IMR-90 (cell line): Measurements from ENCODE around the gene PDZD2. TPM values are rescaled to one million over a fixed set of nuclear protein-coding genes. Genes with fewer than 3 reads are reported as not detected.
A peak's percentile ranks its signal among the peaks of the same experiment; 100 is the strongest.

Experiments used
- ATAC-seq: fragments of 200-7000 bp; cut with Tn5 transposase; 2 replicates; pipeline ENCODE4 v1.9.1; 2020; ENCODE audit warnings: low read depth, mild to moderate bottlenecking, moderate library complexity
- BruUV-seq: library from RNA; stranded (reverse); fragments of 400-500 nt; replicated peaks from 2 replicates; lab custom pipeline; 2021; lab: Mats Ljungman, UMichigan
- CTCF ChIA-PET: fragments of 300-600 bp; formaldehyde crosslinking; extraction: SDS; loops from one replicate; lab custom pipeline; 2021; ENCODE audit warnings: antibody characterized with exemption; lab: Yijun Ruan, JAX
- POLR2A ChIA-PET: fragments of 300-600 bp; sonication (Branson Sonifier 250); formaldehyde crosslinking; loops from one replicate; lab custom pipeline; 2022; ENCODE audit warnings: antibody characterized with exemption; ENCODE audit not compliant: unreplicated experiment; lab: Charles Lee
- DNase-seq: peaks from one replicate; pipeline ENCODE4 v3.0.0; 2013
- H2AFZ ChIP-seq: replicated peaks from 2 replicates; pipeline ENCODE3; 2013; ENCODE audit warnings: low read length, mild to moderate bottlenecking; ENCODE audit not compliant: poor library complexity
- H2AK5ac ChIP-seq: 2 replicates; pipeline ENCODE4 v1.6.1; 2013; ENCODE audit warnings: low read depth, low read length, inconsistent platforms
- H2AK9ac ChIP-seq: replicated peaks from 2 replicates; pipeline ENCODE3; 2013; ENCODE audit warnings: mild to moderate bottlenecking, low read depth, low read length, moderate library complexity; ENCODE audit not compliant: poor library complexity
- H2BK120ac ChIP-seq: 2 replicates; pipeline ENCODE4 v1.6.1; 2013; ENCODE audit warnings: low read depth, low read length, inconsistent platforms
- H2BK15ac ChIP-seq: 3 replicates; pipeline ENCODE4 v1.6.1; 2013; ENCODE audit warnings: low read depth, low read length, inconsistent platforms
- H2BK20ac ChIP-seq: 2 replicates; pipeline ENCODE4 v1.6.1; 2013; ENCODE audit warnings: low read depth, mild to moderate bottlenecking, inconsistent platforms, low read length, moderate library complexity
- H2BK5ac ChIP-seq: 2 replicates; pipeline ENCODE4 v1.6.1; 2013; ENCODE audit warnings: mild to moderate bottlenecking, low read depth, low read length, inconsistent platforms; ENCODE audit not compliant: poor library complexity, severe bottlenecking
- H3K14ac ChIP-seq: replicated peaks from 2 replicates; pipeline ENCODE4 v1.6.1; 2013; ENCODE audit warnings: low read depth, low read length, inconsistent platforms
- H3K18ac ChIP-seq: 2 replicates; pipeline ENCODE4 v1.6.1; 2013; ENCODE audit warnings: low read depth, low read length, control low read depth
- H3K23ac ChIP-seq: 2 replicates; pipeline ENCODE4 v1.6.1; 2013; ENCODE audit warnings: low read depth, low read length, inconsistent platforms
- H3K27ac ChIP-seq: 2 replicates; pipeline ENCODE4 v1.5.1; 2013; ENCODE audit warnings: mild to moderate bottlenecking, control low read depth, low read length; ENCODE audit not compliant: insufficient read depth
- H3K27me3 ChIP-seq: 2 replicates; pipeline ENCODE4 v1.6.1; 2013; ENCODE audit warnings: low read length; ENCODE audit not compliant: control insufficient read depth, insufficient read depth
- H3K36me3 ChIP-seq: 2 replicates; pipeline ENCODE4 v1.6.1; 2013; ENCODE audit warnings: low read length, mixed read lengths; ENCODE audit not compliant: control insufficient read depth, insufficient read depth
- H3K4ac ChIP-seq: 2 replicates; pipeline ENCODE4 v1.6.1; 2013; ENCODE audit warnings: low read depth, low read length, inconsistent platforms
- H3K4me1 ChIP-seq: 2 replicates; pipeline ENCODE4 v1.6.1; 2013; ENCODE audit warnings: low read length, mixed read lengths; ENCODE audit not compliant: control insufficient read depth, insufficient read depth
- H3K4me2 ChIP-seq: 2 replicates; pipeline ENCODE4 v1.6.1; 2013; ENCODE audit warnings: low read depth, mild to moderate bottlenecking, control low read depth, low read length, moderate library complexity
- H3K4me3 ChIP-seq: 2 replicates; pipeline ENCODE4 v1.5.1; 2013; ENCODE audit warnings: low read depth, mild to moderate bottlenecking, control low read depth, low read length, moderate library complexity; ENCODE audit not compliant: insufficient read depth
- H3K56ac ChIP-seq: 2 replicates; pipeline ENCODE4 v1.6.1; 2013; ENCODE audit warnings: low read length, inconsistent platforms; ENCODE audit not compliant: insufficient read depth; ENCODE audit errors: extremely low read depth
- H3K79me1 ChIP-seq, 2 experiments: 2 replicates each; pipeline ENCODE4 v1.6.1; 2013; ENCODE audit warnings: low read length in 2 of 2, inconsistent platforms in 1 of 2, low read depth in 1 of 2
- H3K9ac ChIP-seq: 2 replicates; pipeline ENCODE4 v1.6.1; 2013; ENCODE audit warnings: low read depth, low read length, control low read depth
- H3K9me1 ChIP-seq: 2 replicates; pipeline ENCODE4 v1.6.1; 2013; ENCODE audit warnings: low read length, inconsistent platforms; ENCODE audit not compliant: insufficient read depth
- H3K9me3 ChIP-seq: 2 replicates; pipeline ENCODE4 v1.6.1; 2013; ENCODE audit warnings: low read length; ENCODE audit not compliant: control insufficient read depth, insufficient read depth
- H4K20me1 ChIP-seq: 2 replicates; pipeline ENCODE4 v1.6.1; 2013; ENCODE audit warnings: low read length, inconsistent platforms; ENCODE audit not compliant: insufficient read depth
- H4K5ac ChIP-seq: 2 replicates; pipeline ENCODE4 v1.6.1; 2013; ENCODE audit warnings: mild to moderate bottlenecking, low read depth, low read length, control low read depth
- H4K8ac ChIP-seq, 2 experiments: 2 replicates each; pipeline ENCODE4 v1.6.1; 2013; ENCODE audit warnings: low read depth in 2 of 2, low read length in 2 of 2, control low read depth in 1 of 2, inconsistent platforms in 1 of 2
- H4K91ac ChIP-seq: 2 replicates; pipeline ENCODE4 v1.6.1; 2013; ENCODE audit warnings: low read depth, low read length, inconsistent platforms; ENCODE audit not compliant: insufficient read depth
- BHLHE40 ChIP-seq: fragments of 150-350 bp; IDR thresholded peaks from 2 replicates; pipeline ENCODE4 v1.6.1; 2016; ENCODE audit warnings: mild to moderate bottlenecking, low read depth, low read length
- RAD21 ChIP-seq: IDR thresholded peaks from 2 replicates; pipeline ENCODE4 v1.6.1; 2012; ENCODE audit warnings: low read length, improper control_type of control experiment
- WGBS, 2 experiments: methylation state at CpG; one replicate each; pipeline versions ENCODE4 v1.1.5 to v1.1.7; 2013; ENCODE audit warnings: missing lambda C conversion rate in 2 of 2; ENCODE audit not compliant: insufficient read length in 1 of 2; ENCODE audit errors: extremely low coverage in 2 of 2; 5-methylcytosine and 5-hydroxymethylcytosine counted together
- dilution Hi-C: fragments of 300-500 bp; cut with HindIII; formaldehyde crosslinking; loops from one replicate; pipeline ENCODE4 v1.14.3; 2018; ENCODE audit warnings: low sequenced_read_pairs; ENCODE audit not compliant: unreplicated experiment
- in situ Hi-C: fragments of 300-500 bp; cut with MboI; formaldehyde crosslinking; loops from 3 replicates; pipeline ENCODE4 v1.14.3; 2019; ENCODE audit warnings: low sequenced_read_pairs, inconsistent platforms, mixed read lengths
- intact Hi-C: fragments of 100-400 bp; cut with micrococcal nuclease; formaldehyde crosslinking; loops from 2 replicates; pipeline ENCODE4 v1.10.0; 2022
- polyA plus RNA-seq, 3 experiments: library from polyadenylated mRNA; depleted of rRNA; stranded (reverse); fragments of >200 nt; gene quantifications; 2 replicates each; pipeline ENCODE4 v1.2.3, GENCODE V29; 2012; ENCODE audit warnings: low replicate concordance in 1 of 3
- total RNA-seq: library from RNA; depleted of rRNA; stranded (reverse); fragments of >200 nt; gene quantifications from 2 replicates; pipeline ENCODE4 v1.2.3, GENCODE V29; 2012

Gene PDZD2
- total and polyA plus RNA-seq, 2 of the 4 experiments (the other 2 are of a cell fraction), result under 0.01 to 0.02 TPM

GRCh38 chr5:31614151-31615020 is 24.5 kb upstream of the PDZD2 start:
- DNase-seq (no peak), ATAC-seq (no peak)
- Histone ChIP-seq H2AFZ (peak overlapping the region; percentile 33), H4K5ac (no peak overlapping the region), H4K20me1 (no peaks in the 10 kb centered on the region), H3K36me3 (no peaks in the 10 kb centered on the region), H3K56ac (no peak overlapping the region), H3K4me2 (no peak overlapping the region), H2BK15ac (no peak overlapping the region), H3K27me3 (peaks cover 10% of the 10 kb centered on the region), H4K91ac (no peak overlapping the region), H2BK5ac (no peak overlapping the region), H3K14ac (no peak overlapping the region), H2BK20ac (no peak overlapping the region), H4K8ac (no peak overlapping the region), H3K4me1 (no peaks in the 10 kb centered on the region), H3K9me1 (no peaks in the 10 kb centered on the region; the same call in 1 of the 2 replicates), H3K18ac (no peak overlapping the region), H3K4ac (no peak overlapping the region), H2AK5ac (no peak overlapping the region), H2BK120ac (no peak overlapping the region), H3K79me1 (no peaks in the 10 kb centered on the region), H3K27ac (no peak overlapping the region), H3K4me3 (no peak overlapping the region), H3K9ac (no peak overlapping the region), H2AK9ac (peak overlapping the region; percentile 65), H3K9me3 (no peaks in the 10 kb centered on the region), H3K23ac (no peak overlapping the region)
- BruUV-seq, result no TSS peak
- POLR2A ChIA-PET, result no interaction called here
- dilution Hi-C loops, result no loop called here
- in situ Hi-C loops, result no loop called here
- 81% methylated on average over 4 of the region's 11 CpGs; no CpG with 5 or more reads in 1 of the 2 experiments for WGBS, 2 experiments
- CTCF ChIA-PET, result no interaction called here
- intact Hi-C loops, result no loop called here
- TF ChIP-seq BHLHE40 (no peak), RAD21 (no peak)
